ENCODE results near the gene GIT1.

The GIT1 gene

DNA sequence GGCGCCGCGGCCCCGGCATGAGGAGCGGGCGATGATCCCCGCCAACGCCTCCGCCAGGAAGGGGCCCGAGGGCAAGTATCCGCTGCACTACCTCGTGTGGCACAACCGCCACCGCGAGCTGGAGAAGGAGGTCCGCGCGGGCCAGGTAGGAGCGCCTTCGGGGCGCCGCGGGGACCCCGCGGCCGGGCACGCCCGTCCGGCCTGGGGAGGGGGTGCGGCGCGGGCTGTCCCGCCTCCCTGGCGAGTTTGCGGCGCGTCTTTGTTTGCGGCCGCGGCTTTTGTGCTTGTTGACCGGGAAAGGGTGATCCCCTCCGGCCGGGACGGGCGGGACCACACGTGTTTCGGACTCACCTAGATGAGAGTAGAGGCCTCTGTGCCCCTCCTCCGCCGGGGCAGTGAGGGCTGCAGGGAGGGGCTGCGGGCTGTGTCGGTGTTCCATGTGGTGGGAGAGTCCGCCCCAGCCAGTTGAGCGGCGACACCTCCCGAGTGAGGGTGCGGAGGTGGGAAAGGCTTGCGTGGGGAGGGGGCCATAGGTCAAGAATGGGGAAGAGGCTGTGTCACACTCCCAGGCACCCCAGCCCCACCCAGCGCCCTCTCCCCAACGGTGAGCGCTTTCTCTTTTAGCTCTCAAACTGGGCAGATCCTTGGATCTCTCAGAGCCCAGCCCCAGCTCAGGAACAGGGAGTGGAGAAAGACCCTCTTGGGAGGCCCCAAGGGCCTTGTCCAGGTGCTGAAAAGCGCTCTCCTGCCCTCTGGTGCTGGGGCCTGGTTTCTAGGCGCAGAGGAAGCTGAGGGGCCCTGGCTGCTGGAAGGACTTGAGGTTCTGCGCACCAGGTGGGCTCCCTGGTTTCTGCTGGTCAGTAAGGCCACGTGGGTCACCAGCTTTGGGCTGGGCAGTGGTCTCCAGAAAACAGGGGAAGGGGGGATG is 4.4 kb upstream of the GIT1 start:
- DNase-seq (ENCODE audit: low read depth), result no peak
- peak overlapping the region; percentile 73 for H3K4me3 ChIP-seq (ENCODE audit: low read depth, low read length)
- TF ChIP-seq, protein P1, sequence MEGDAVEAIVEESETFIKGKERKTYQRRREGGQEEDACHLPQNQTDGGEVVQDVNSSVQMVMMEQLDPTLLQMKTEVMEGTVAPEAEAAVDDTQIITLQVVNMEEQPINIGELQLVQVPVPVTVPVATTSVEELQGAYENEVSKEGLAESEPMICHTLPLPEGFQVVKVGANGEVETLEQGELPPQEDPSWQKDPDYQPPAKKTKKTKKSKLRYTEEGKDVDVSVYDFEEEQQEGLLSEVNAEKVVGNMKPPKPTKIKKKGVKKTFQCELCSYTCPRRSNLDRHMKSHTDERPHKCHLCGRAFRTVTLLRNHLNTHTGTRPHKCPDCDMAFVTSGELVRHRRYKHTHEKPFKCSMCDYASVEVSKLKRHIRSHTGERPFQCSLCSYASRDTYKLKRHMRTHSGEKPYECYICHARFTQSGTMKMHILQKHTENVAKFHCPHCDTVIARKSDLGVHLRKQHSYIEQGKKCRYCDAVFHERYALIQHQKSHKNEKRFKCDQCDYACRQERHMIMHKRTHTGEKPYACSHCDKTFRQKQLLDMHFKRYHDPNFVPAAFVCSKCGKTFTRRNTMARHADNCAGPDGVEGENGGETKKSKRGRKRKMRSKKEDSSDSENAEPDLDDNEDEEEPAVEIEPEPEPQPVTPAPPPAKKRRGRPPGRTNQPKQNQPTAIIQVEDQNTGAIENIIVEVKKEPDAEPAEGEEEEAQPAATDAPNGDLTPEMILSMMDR (IDR thresholded peaks at IDR 0.05; ENCODE audit: control insufficient read depth, extremely low read depth, insufficient read depth), result peak; percentile 40

DNA sequence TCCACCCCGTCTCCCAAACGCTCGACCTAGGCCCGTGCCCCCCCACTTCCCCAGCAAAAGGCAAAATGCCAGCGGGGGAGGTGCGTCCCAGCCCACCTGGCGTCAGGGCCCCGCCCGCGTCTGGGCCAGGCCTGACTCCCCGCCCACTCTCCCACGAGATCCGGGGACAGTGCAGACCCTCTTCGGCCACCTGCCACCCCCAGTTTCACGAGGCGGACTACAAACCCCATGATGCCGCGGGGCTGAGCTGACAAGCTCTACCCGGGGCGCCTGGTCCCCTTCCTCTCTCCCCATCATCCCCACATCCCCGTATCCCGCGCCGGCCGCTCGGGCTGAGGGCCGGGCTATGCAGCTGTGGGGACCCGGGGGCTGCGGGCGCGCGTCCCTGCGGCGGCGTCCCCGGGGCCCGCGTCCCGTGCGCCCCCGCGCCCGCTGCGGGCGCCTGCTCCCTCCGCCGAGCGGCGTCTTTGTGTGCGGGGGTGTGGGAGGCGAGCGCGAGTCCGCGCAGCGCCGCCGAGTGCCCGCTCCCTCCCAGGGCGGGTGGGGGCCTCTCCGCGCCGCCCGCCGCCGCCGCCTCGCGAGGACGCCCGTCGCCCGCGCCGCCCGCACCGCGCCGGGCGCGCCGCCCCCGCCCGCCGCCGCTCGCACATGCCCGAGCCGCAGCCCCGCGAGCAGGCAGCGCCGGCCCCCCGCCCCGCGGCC is 3.6 kb upstream of the GIT1 start, which contains the start of gene ANKRD13B:
TSS of gene ANKRD13B (plus strand) at position 283 of the 702 bp plus-strand sequence. CDS start 490 bp downstream, outside the sequence.
- DNase-seq (ENCODE audit: low read depth), result no peak
- TF ChIP-seq, protein P1 (IDR thresholded peaks at IDR 0.05; ENCODE audit: control insufficient read depth, extremely low read depth, insufficient read depth), result no peak
- peak within 1 kb of the TSS; percentile 73 for H3K4me3 ChIP-seq (ENCODE audit: low read depth, low read length)

DNA sequence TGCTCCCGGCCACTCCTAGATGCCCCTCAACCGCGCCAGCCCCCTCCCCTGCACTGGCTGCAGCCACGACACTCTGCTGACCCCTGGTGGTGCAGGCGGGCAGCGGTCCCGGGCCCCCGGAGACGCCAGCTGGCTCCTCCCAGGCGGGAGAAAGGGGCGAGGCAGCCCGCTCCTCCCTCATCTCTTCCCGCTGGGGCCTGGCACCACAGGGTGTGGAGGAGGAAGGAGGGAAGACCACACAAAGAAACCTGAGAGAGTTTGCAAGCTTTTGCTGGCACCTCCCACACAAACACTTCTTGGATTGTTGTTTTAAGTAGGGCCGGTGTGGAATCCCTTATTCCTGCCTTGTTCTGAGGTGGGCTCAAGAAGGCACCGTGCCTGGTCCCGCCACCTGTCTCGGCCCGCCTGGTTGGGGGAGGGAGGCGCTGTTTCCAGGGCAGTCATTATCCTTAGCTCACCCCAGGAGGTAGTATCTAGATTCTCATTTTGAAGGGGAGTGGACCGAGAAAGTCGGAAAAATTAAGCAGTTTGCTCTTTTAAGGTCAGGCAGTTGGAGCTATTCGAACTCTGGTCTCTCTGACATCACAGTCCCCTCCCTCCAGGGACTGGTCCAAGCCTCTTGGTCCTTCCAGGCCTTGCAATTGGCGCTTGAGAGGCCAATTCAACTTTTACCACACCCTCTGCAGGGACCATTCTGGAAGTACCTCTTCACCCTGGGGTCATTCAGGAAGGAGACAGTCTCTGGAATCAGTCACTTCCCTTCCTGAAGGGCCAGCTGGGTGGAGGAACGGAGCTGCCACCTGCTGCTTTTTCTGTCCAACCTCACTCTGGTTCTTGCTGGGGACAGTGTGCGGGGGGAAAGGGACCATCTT is 2.5 kb upstream of the GIT1 start:
- H3K4me3 ChIP-seq (ENCODE audit: low read depth, low read length), result peak overlapping the region; percentile 54
- TF ChIP-seq, protein P1 (IDR thresholded peaks at IDR 0.05; ENCODE audit: control insufficient read depth, extremely low read depth, insufficient read depth), result peak; percentile 97
- no peak for DNase-seq (ENCODE audit: low read depth)

DNA sequence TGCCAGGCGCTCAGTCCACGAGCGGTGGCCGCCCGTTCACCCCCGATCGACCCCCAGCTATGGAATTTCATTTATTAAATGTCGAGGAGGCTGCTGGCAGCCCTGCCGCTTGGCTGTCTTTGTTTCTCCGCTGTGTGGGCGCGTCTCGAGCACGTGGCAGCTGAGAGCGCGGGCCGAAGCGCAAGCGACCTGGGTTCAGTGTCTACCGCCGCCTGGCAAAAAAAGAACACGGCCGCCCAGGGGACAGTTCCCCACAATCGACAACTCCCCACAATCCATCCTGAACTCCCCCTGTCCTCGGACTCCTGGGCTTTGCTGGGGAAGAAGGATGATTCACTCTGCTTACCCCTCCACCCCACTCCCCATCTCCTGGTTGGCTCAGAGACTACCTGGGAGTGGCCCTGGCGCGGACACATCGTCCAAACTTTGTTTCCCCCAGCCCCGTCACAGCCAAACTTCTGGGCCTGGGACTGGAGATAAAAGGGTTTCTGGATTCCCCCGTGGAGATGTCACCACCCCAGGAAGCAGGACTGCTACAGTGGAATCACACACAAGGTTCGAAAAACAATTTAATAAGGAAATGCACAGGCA is 1.8 kb upstream of the GIT1 start:
- TF ChIP-seq, protein P1 (IDR thresholded peaks at IDR 0.05; ENCODE audit: control insufficient read depth, extremely low read depth, insufficient read depth), result no peak
- DNase-seq (ENCODE audit: low read depth), result no peak
- no peak overlapping the region for H3K4me3 ChIP-seq (ENCODE audit: low read depth, low read length)

DNA sequence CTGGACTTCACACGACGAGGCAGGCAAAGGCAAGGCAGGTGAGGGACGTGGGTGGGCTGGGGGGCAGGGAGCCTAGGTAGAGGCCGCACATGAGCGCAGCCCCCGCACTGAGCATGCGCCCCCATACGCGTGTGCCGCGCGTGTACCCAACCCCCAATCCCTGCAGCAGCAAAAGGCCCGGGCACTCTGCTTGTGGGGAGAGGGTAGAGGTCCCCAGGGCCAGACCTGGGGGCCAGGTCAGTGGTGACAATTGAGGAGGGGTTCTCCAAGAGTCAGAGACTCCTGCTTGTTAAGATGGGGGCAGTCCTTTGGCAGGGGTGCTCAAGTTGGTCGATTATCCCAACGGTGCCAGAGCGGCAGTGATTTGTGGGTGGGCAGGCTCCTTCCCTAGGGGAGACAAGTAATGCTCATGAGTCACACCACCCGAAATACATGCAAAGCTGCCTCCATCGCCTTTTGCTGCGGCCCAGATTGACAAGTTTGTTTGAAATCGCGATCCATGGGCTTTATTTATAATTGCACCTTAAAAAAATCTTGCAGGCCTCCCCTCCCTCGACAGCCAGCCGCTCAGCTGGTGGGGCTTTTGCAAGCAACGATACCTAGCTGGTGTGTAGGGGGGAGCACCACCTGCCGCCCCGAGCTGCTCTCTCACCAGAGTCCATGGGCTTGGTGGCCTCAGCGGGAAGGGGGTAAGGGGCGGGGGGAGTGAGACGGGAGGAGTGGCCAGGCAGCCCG is 1.1 kb upstream of the GIT1 start:
- peak overlapping the region; percentile 67 for H3K4me3 ChIP-seq (ENCODE audit: low read depth, low read length)
- TF ChIP-seq, protein P1 (IDR thresholded peaks at IDR 0.05; ENCODE audit: control insufficient read depth, extremely low read depth, insufficient read depth), result no peak
- no peak for DNase-seq (ENCODE audit: low read depth)
